ENCODE measurements around the gene OTUD4.
"Not testable (repeated sequence)": the region's sequence is repeated elsewhere in the genome, so short reads cannot be mapped to it uniquely, and the experiment has no call there.

Gene OTUD4

GRCh38 chr4:145179281-145179860, 1.0 kb downstream of the OTUD4 start:
- DNase-seq = peak in 1 of 2 experiments; percentile 28

GRCh38 chr4:145178740-145179280, 1.6 kb downstream of the OTUD4 start:
- no peak for DNase-seq

- peak in 1 of 2 experiments; percentile 9 for DNase-seq
These were observed 2.4 kb downstream of the OTUD4 start for GRCh38 chr4:145177906-145178538.

GRCh38 chr4:145177511-145177905, 2.9 kb downstream of the OTUD4 start:
- no peak for DNase-seq

GRCh38 chr4:145176641-145177432, 3.6 kb downstream of the OTUD4 start:
- DNase-seq = no peak

- no peak for DNase-seq
These were observed 8.5 kb downstream of the OTUD4 start for GRCh38 chr4:145171911-145172310.

- no peak for DNase-seq
These were observed 10.2 kb downstream of the OTUD4 start for GRCh38 chr4:145170223-145170622.

- DNase-seq = no peak
These were observed 11.7 kb downstream of the OTUD4 start for GRCh38 chr4:145168581-145169187.

GRCh38 chr4:145167887-145168286, 12.5 kb downstream of the OTUD4 start:
- DNase-seq = no peak

GRCh38 chr4:145161549-145161948, 18.8 kb downstream of the OTUD4 start:
- DNase-seq = no peak

GRCh38 chr4:145156986-145157385, 23.4 kb downstream of the OTUD4 start:
- no peak for DNase-seq

- no peak for DNase-seq
These were observed 25.0 kb downstream of the OTUD4 start for GRCh38 chr4:145155268-145155870.

- peak in 1 of 2 experiments; percentile 31 for DNase-seq
These were observed 25.8 kb downstream of the OTUD4 start for GRCh38 chr4:145154573-145154972.

- DNase-seq = no peak
These were observed 26.5 kb downstream of the OTUD4 start for GRCh38 chr4:145153904-145154298.

- no peak for DNase-seq
These were observed 27.0 kb downstream of the OTUD4 start for GRCh38 chr4:145153181-145153903.

GRCh38 chr4:145148980-145149379, 31.4 kb downstream of the OTUD4 start:
- no peak for DNase-seq

- not testable (repeated sequence) for DNase-seq
These were observed 44.2 kb downstream of the OTUD4 start for GRCh38 chr4:145136219-145136618.

- DNase-seq = no peak
These were observed 47.8 kb downstream of the OTUD4 start for GRCh38 chr4:145132511-145133098.

GRCh38 chr4:145131848-145132247, 48.5 kb downstream of the OTUD4 start:
- no peak for DNase-seq

- no peak for DNase-seq
These were observed 49.5 kb downstream of the OTUD4 start for GRCh38 chr4:145130788-145131399.

GRCh38 chr4:145130130-145130529, 50.3 kb downstream of the OTUD4 start:
- no peak for DNase-seq

Data from SW 1271 (cell line).